ENCODE data around the gene ACTR8. TPM values are rescaled to one million over a fixed set of nuclear protein-coding genes. Genes with fewer than 3 reads are reported as not detected.

The ACTR8 gene
- total RNA-seq, 1 experiment from 2014 or later: 47.5 TPM

GRCh38 chr3:53820084-53820483, 61.9 kb downstream of the ACTR8 start:
- Histone ChIP-seq H3K4me1 (ENCODE audit: insufficient read depth, low read length) (no peaks in the 10 kb centered on the region), H3K27me3 (ENCODE audit: low read length) (no peaks in the 10 kb centered on the region; the same call in 1 of the 2 replicates), H3K36me3 (ENCODE audit: low read depth, low read length) (no peaks in the 10 kb centered on the region), H3K79me2 (ENCODE audit: low read length) (no peaks in the 10 kb centered on the region), H2AFZ (ENCODE audit: low read length) (no peak overlapping the region), H3K4me3 (ENCODE audit: low read length) (no peak overlapping the region), H4K20me1 (ENCODE audit: low read length) (no peaks in the 10 kb centered on the region), H3K9me2 (replicated peaks; ENCODE audit: low read length) (no peaks in the 10 kb centered on the region), H3K27ac (ENCODE audit: low read length) (no peak overlapping the region), H3K9ac (ENCODE audit: low read length) (no peak overlapping the region), H3K9me3 (ENCODE audit: low read length) (no peaks in the 10 kb centered on the region), H3K4me2 (ENCODE audit: low read length) (no peak overlapping the region), H3F3A (ENCODE audit: low read length, unreplicated experiment) (no peaks in the 10 kb centered on the region)
- DNase-seq (no peak), ATAC-seq (no peak)
- POLR2A ChIA-PET (ENCODE audit: unreplicated experiment): no interaction called here
- no peak for TF ChIP-seq EZH2phosphoT487 (IDR thresholded peaks at IDR 0.05; ENCODE audit: borderline replicate concordance, low read length)
- no peak for TF ChIP-seq EZH2 (IDR thresholded peaks at IDR 0.05; ENCODE audit: low read length, unreplicated experiment)
- TF ChIP-seq CTCF (conservative IDR thresholded peaks at IDR 0.05; ENCODE audit: low read depth, low read length): no peak
- intact Hi-C loops (cut with micrococcal nuclease): no loop called here
- BruUV-seq (replicated peaks): no TSS peak
- CTCF ChIA-PET: no interaction called here

GRCh38 chr3:53819163-53819868, 62.6 kb downstream of the ACTR8 start:
- Histone ChIP-seq H4K20me1 (ENCODE audit: low read length) (no peaks in the 10 kb centered on the region), H3F3A (ENCODE audit: low read length, unreplicated experiment) (no peaks in the 10 kb centered on the region), H3K4me3 (ENCODE audit: low read length) (no peak overlapping the region), H3K9me3 (ENCODE audit: low read length) (no peaks in the 10 kb centered on the region), H3K9me2 (replicated peaks; ENCODE audit: low read length) (no peaks in the 10 kb centered on the region), H2AFZ (ENCODE audit: low read length) (no peak overlapping the region), H3K4me1 (ENCODE audit: insufficient read depth, low read length) (no peaks in the 10 kb centered on the region), H3K79me2 (ENCODE audit: low read length) (no peaks in the 10 kb centered on the region), H3K9ac (ENCODE audit: low read length) (no peak overlapping the region), H3K36me3 (ENCODE audit: low read depth, low read length) (no peaks in the 10 kb centered on the region), H3K27me3 (ENCODE audit: low read length) (peaks cover 1% of the 10 kb centered on the region; the same call in 1 of the 2 replicates), H3K27ac (ENCODE audit: low read length) (no peak overlapping the region), H3K4me2 (ENCODE audit: low read length) (no peak overlapping the region)
- BruUV-seq (replicated peaks): no TSS peak
- CTCF ChIA-PET: no interaction called here
- no peak for TF ChIP-seq CTCF (conservative IDR thresholded peaks at IDR 0.05; ENCODE audit: low read depth, low read length)
- no peak for TF ChIP-seq EZH2phosphoT487 (IDR thresholded peaks at IDR 0.05; ENCODE audit: borderline replicate concordance, low read length)
- TF ChIP-seq EZH2 (IDR thresholded peaks at IDR 0.05; ENCODE audit: low read length, unreplicated experiment): no peak
- DNase-seq: no peak
- no peak for ATAC-seq
- POLR2A ChIA-PET (ENCODE audit: unreplicated experiment): no interaction called here
- intact Hi-C loops (cut with micrococcal nuclease): no loop called here

Data from PC-3 (cell line).